ENCODE data around the gene RIMS1. TPM values are rescaled to one million over a fixed set of nuclear protein-coding genes. Genes with fewer than 3 reads are reported as not detected.
A peak's percentile ranks its signal among the peaks of the same experiment; 100 is the strongest.

Gene RIMS1
- 0.14 TPM for total RNA-seq
- polyA plus RNA-seq = 0.09 TPM
- long read RNA-seq, donor 1 = 0 reads
- long read RNA-seq, donor 2 = 0 reads
- long read RNA-seq, donor 3 = 0 reads
- long read RNA-seq, donor 4 = 0 reads
- long read RNA-seq, donor 5 = 0 reads
- long read RNA-seq, donor 6 = 0 reads
- long read RNA-seq, donor 7 = 0 reads
- long read RNA-seq, donor 8 = 0 reads
- long read RNA-seq, donor 9 = 0 reads
- long read RNA-seq, donor 10 = 0 reads

- peaks cover 9 to 38% of the 10 kb centered on the region in 2 donors for H3K27me3 ChIP-seq (ENCODE audit: control insufficient read depth in 2 of 2, insufficient read depth in 1 of 2, low read length in 1 of 2)
- no peak within 1 kb of the TSS for H3K27ac ChIP-seq (ENCODE audit: low read depth in 1 of 2, low read length in 1 of 2)
- 3% methylated on average over 70 of the region's 70 CpGs for WGBS
- peak in 2 of 9 donors; percentile 3 to 7 for DNase-seq (ENCODE audit: low read depth in 6 of 9, low spot score in 9 of 9)
- no peaks in the 10 kb centered on the region for H3K9me3 ChIP-seq (ENCODE audit: control insufficient read depth in 2 of 2, insufficient read depth in 1 of 2, low read length in 1 of 2)
- peak within 1 kb of the TSS in 1 of 2 donors; percentile 13 for H3K4me3 ChIP-seq (ENCODE audit: low read length in 2 of 2)
- H3K36me3 ChIP-seq (ENCODE audit: control insufficient read depth in 2 of 2, insufficient read depth in 2 of 2, low read length in 1 of 2) = no peaks in the 10 kb centered on the region
- H3K4me1 ChIP-seq (ENCODE audit: control insufficient read depth in 2 of 2, insufficient read depth in 2 of 2, low read length in 2 of 2) = peaks cover 0 to 6% of the 10 kb centered on the region in 2 donors
Measured at GRCh38 chr6:71886184-71887005, at the start of gene RIMS1. TSS of gene RIMS1 (plus strand) at chr6:71886550. CDS start at chr6:71887024, 474 bp downstream.

GRCh38 chr6:71851214-71851613, 35.1 kb upstream of the RIMS1 start:
- H3K27ac ChIP-seq (ENCODE audit: low read depth in 1 of 2, low read length in 1 of 2) = no peak overlapping the region
- DNase-seq (ENCODE audit: low read depth in 6 of 9, low spot score in 9 of 9) = no peak
- H3K4me1 ChIP-seq (ENCODE audit: control insufficient read depth in 2 of 2, insufficient read depth in 2 of 2, low read length in 2 of 2) = no peaks in the 10 kb centered on the region
- no peaks in the 10 kb centered on the region for H3K36me3 ChIP-seq (ENCODE audit: control insufficient read depth in 2 of 2, insufficient read depth in 2 of 2, low read length in 1 of 2)
- 81% methylated on average over 1 of the region's 1 CpG for WGBS
- no peak overlapping the region for H3K4me3 ChIP-seq (ENCODE audit: low read length in 2 of 2)
- H3K9me3 ChIP-seq (ENCODE audit: control insufficient read depth in 2 of 2, insufficient read depth in 1 of 2, low read length in 1 of 2) = no peaks in the 10 kb centered on the region
- no peaks in the 10 kb centered on the region for H3K27me3 ChIP-seq (ENCODE audit: control insufficient read depth in 2 of 2, insufficient read depth in 1 of 2, low read length in 1 of 2)

GRCh38 chr6:71852948-71853347, 33.4 kb upstream of the RIMS1 start:
- no peak for DNase-seq (ENCODE audit: low read depth in 6 of 9, low spot score in 9 of 9)
- no peak overlapping the region for H3K4me3 ChIP-seq (ENCODE audit: low read length in 2 of 2)
- WGBS = 95% methylated on average over 3 of the region's 3 CpGs
- no peaks in the 10 kb centered on the region for H3K9me3 ChIP-seq (ENCODE audit: control insufficient read depth in 2 of 2, insufficient read depth in 1 of 2, low read length in 1 of 2)
- no peaks in the 10 kb centered on the region for H3K27me3 ChIP-seq (ENCODE audit: control insufficient read depth in 2 of 2, insufficient read depth in 1 of 2, low read length in 1 of 2)
- no peaks in the 10 kb centered on the region for H3K36me3 ChIP-seq (ENCODE audit: control insufficient read depth in 2 of 2, insufficient read depth in 2 of 2, low read length in 1 of 2)
- H3K4me1 ChIP-seq (ENCODE audit: control insufficient read depth in 2 of 2, insufficient read depth in 2 of 2, low read length in 2 of 2) = no peaks in the 10 kb centered on the region
- no peak overlapping the region for H3K27ac ChIP-seq (ENCODE audit: low read depth in 1 of 2, low read length in 1 of 2)

- H3K9me3 ChIP-seq (ENCODE audit: control insufficient read depth in 2 of 2, insufficient read depth in 1 of 2, low read length in 1 of 2) = no peaks in the 10 kb centered on the region
- 29% methylated on average over 3 of the region's 3 CpGs for WGBS
- DNase-seq (ENCODE audit: low read depth in 6 of 9, low spot score in 9 of 9) = no peak
- no peaks in the 10 kb centered on the region for H3K27me3 ChIP-seq (ENCODE audit: control insufficient read depth in 2 of 2, insufficient read depth in 1 of 2, low read length in 1 of 2)
- H3K27ac ChIP-seq (ENCODE audit: low read depth in 1 of 2, low read length in 1 of 2) = no peak overlapping the region
- no peaks in the 10 kb centered on the region for H3K4me1 ChIP-seq (ENCODE audit: control insufficient read depth in 2 of 2, insufficient read depth in 2 of 2, low read length in 2 of 2)
- no peak overlapping the region for H3K4me3 ChIP-seq (ENCODE audit: low read length in 2 of 2)
- no peaks in the 10 kb centered on the region for H3K36me3 ChIP-seq (ENCODE audit: control insufficient read depth in 2 of 2, insufficient read depth in 2 of 2, low read length in 1 of 2)
Measured at GRCh38 chr6:71855406-71855805, 30.9 kb upstream of the RIMS1 start.

GRCh38 chr6:71879016-71879415, 7.3 kb upstream of the RIMS1 start:
- Histone ChIP-seq H3K36me3 (ENCODE audit: control insufficient read depth in 2 of 2, insufficient read depth in 2 of 2, low read length in 1 of 2) (no peaks in the 10 kb centered on the region), H3K4me3 (ENCODE audit: low read length in 2 of 2) (no peak overlapping the region), H3K27me3 (ENCODE audit: control insufficient read depth in 2 of 2, insufficient read depth in 1 of 2, low read length in 1 of 2) (no peaks in the 10 kb centered on the region), H3K9me3 (ENCODE audit: control insufficient read depth in 2 of 2, insufficient read depth in 1 of 2, low read length in 1 of 2) (no peaks in the 10 kb centered on the region), H3K27ac (ENCODE audit: low read depth in 1 of 2, low read length in 1 of 2) (no peak overlapping the region), H3K4me1 (ENCODE audit: control insufficient read depth in 2 of 2, insufficient read depth in 2 of 2, low read length in 2 of 2) (no peaks in the 10 kb centered on the region)
- DNase-seq (ENCODE audit: low read depth in 6 of 9, low spot score in 9 of 9) = no peak

GRCh38 chr6:71887006-71887743, 825 bp downstream of the RIMS1 start:
- H3K27me3 ChIP-seq (ENCODE audit: control insufficient read depth in 2 of 2, insufficient read depth in 1 of 2, low read length in 1 of 2) = peaks cover 9 to 38% of the 10 kb centered on the region in 2 donors
- H3K27ac ChIP-seq (ENCODE audit: low read depth in 1 of 2, low read length in 1 of 2) = no peak overlapping the region
- H3K36me3 ChIP-seq (ENCODE audit: control insufficient read depth in 2 of 2, insufficient read depth in 2 of 2, low read length in 1 of 2) = no peaks in the 10 kb centered on the region
- no peak for DNase-seq (ENCODE audit: low read depth in 6 of 9, low spot score in 9 of 9)
- H3K9me3 ChIP-seq (ENCODE audit: control insufficient read depth in 2 of 2, insufficient read depth in 1 of 2, low read length in 1 of 2) = no peaks in the 10 kb centered on the region
- WGBS = 8% methylated on average over 29 of the region's 29 CpGs
- H3K4me3 ChIP-seq (ENCODE audit: low read length in 2 of 2) = no peak overlapping the region
- peaks cover 0 to 6% of the 10 kb centered on the region in 2 donors for H3K4me1 ChIP-seq (ENCODE audit: control insufficient read depth in 2 of 2, insufficient read depth in 2 of 2, low read length in 2 of 2)

GRCh38 chr6:71887744-71888230, 1.4 kb downstream of the RIMS1 start:
- no peaks in the 10 kb centered on the region for H3K9me3 ChIP-seq (ENCODE audit: control insufficient read depth in 2 of 2, insufficient read depth in 1 of 2, low read length in 1 of 2)
- no peak overlapping the region for H3K27ac ChIP-seq (ENCODE audit: low read depth in 1 of 2, low read length in 1 of 2)
- H3K27me3 ChIP-seq (ENCODE audit: control insufficient read depth in 2 of 2, insufficient read depth in 1 of 2, low read length in 1 of 2) = peaks cover 9 to 38% of the 10 kb centered on the region in 2 donors
- 94% methylated on average over 2 of the region's 2 CpGs for WGBS
- DNase-seq (ENCODE audit: low read depth in 6 of 9, low spot score in 9 of 9) = no peak
- no peak overlapping the region for H3K4me3 ChIP-seq (ENCODE audit: low read length in 2 of 2)
- H3K4me1 ChIP-seq (ENCODE audit: control insufficient read depth in 2 of 2, insufficient read depth in 2 of 2, low read length in 2 of 2) = peaks cover 0 to 6% of the 10 kb centered on the region in 2 donors
- no peaks in the 10 kb centered on the region for H3K36me3 ChIP-seq (ENCODE audit: control insufficient read depth in 2 of 2, insufficient read depth in 2 of 2, low read length in 1 of 2)

GRCh38 chr6:71888756-71889340, 2.5 kb downstream of the RIMS1 start:
- H3K27ac ChIP-seq (ENCODE audit: low read depth in 1 of 2, low read length in 1 of 2) = no peak overlapping the region
- WGBS = 85% methylated on average over 7 of the region's 7 CpGs
- no peak overlapping the region for H3K4me3 ChIP-seq (ENCODE audit: low read length in 2 of 2)
- H3K27me3 ChIP-seq (ENCODE audit: control insufficient read depth in 2 of 2, insufficient read depth in 1 of 2, low read length in 1 of 2) = peaks cover 9 to 38% of the 10 kb centered on the region in 2 donors
- H3K36me3 ChIP-seq (ENCODE audit: control insufficient read depth in 2 of 2, insufficient read depth in 2 of 2, low read length in 1 of 2) = no peaks in the 10 kb centered on the region
- DNase-seq (ENCODE audit: low read depth in 6 of 9, low spot score in 9 of 9) = no peak
- H3K4me1 ChIP-seq (ENCODE audit: control insufficient read depth in 2 of 2, insufficient read depth in 2 of 2, low read length in 2 of 2) = peaks cover 0 to 6% of the 10 kb centered on the region in 2 donors
- no peaks in the 10 kb centered on the region for H3K9me3 ChIP-seq (ENCODE audit: control insufficient read depth in 2 of 2, insufficient read depth in 1 of 2, low read length in 1 of 2)

Measured in thymus (tissue), 14 donors.